Prostate gland (tissue), 2 donors: ENCODE data around the gene CUTA. TPM values are rescaled to one million over a fixed set of nuclear protein-coding genes. Genes with fewer than 3 reads are reported as not detected.

ENCODE experiments used
- DNase-seq: peaks from one replicate; pipeline ENCODE4 v3.0.0-alpha.2; 2019; ENCODE audit warnings: low spot score
- H3K27ac ChIP-seq, 2 donors: fragments of 200-600 bp; sonication (generic); 2 replicates each; pipeline ENCODE4 v1.5.1; 2017 to 2019
- H3K27me3 ChIP-seq: fragments of 200-600 bp; sonication (generic); replicated peaks from 2 replicates; pipeline ENCODE4 v1.5.1; 2019; ENCODE audit not compliant: insufficient read depth
- H3K36me3 ChIP-seq, 2 donors: fragments of 200-600 bp; sonication (generic); 1 replicate in 1 of 2; 2 replicates in 1 of 2; pipeline versions ENCODE4 v1.5.1 to v1.8.1; 2017 to 2019
- H3K4me1 ChIP-seq: fragments of 200-600 bp; sonication (generic); replicated peaks from 2 replicates; pipeline ENCODE4 v1.5.1; 2019
- H3K4me3 ChIP-seq, 2 donors: fragments of 200-600 bp; sonication (generic); 2 replicates each; pipeline ENCODE4 v1.5.1; 2017 to 2019
- H3K9me3 ChIP-seq: fragments of 200-600 bp; sonication (generic); 2 replicates; pipeline ENCODE4 v1.5.1; 2017
- CTCF ChIP-seq, 4 experiments: fragments of 200-600 bp in 2 of 4; fragments of 450-650 bp in 2 of 4; sonication (generic) in 2 of 4; IDR thresholded peaks; 1 replicate in 3 of 4; 2 replicates in 1 of 4; pipeline ENCODE4 v1.5.1; 2016 to 2019; ENCODE audit warnings: antibody characterized with exemption in 4 of 4, mild to moderate bottlenecking in 2 of 4, moderate library complexity in 2 of 4
- POLR2A ChIP-seq: fragments of 450-650 bp; IDR thresholded peaks from one replicate; pipeline ENCODE4 v1.6.1; 2016; ENCODE audit warnings: antibody characterized with exemption, mild to moderate bottlenecking
- POLR2AphosphoS5 ChIP-seq: sonication (generic); formaldehyde crosslinking; IDR thresholded peaks from one replicate; pipeline ENCODE4 v1.6.1; 2017; ENCODE audit warnings: antibody characterized with exemption
- WGBS: methylation state at CpG from one replicate; pipeline ENCODE4 v1.1.5; 2018; 5-methylcytosine and 5-hydroxymethylcytosine counted together
- intact Hi-C: fragments of 100-400 bp; cut with DNase I; formaldehyde crosslinking; loops from one replicate; pipeline ENCODE4 v1.14.2; 2022
- total RNA-seq, 2 donors: library from RNA; depleted of rRNA; stranded (reverse); fragments of >200 nt; gene quantifications; one replicate each; pipeline ENCODE4 v1.1.0, GENCODE V29; 2016

Gene CUTA
- total RNA-seq, 2 donors from 2014 or later: 189 to 260 TPM

- no peaks in the 10 kb centered on the region for H3K36me3 ChIP-seq
- intact Hi-C loops: loop anchor here (5.0 kb wide), 1 partner anchor 37 kb away; the partner anchor contains the start of gene KIFC1
- 48% methylated on average over 5 of the region's 5 CpGs for WGBS
- no peak for DNase-seq
- peak overlapping the region; percentile 75 to 95 for H3K27ac ChIP-seq
- no peaks in the 10 kb centered on the region for H3K9me3 ChIP-seq
- TF ChIP-seq POLR2A (no peak), CTCF (IDR thresholded peaks at IDR 0.05) (no peak), POLR2AphosphoS5 (no peak)
- H3K4me3 ChIP-seq: no peak overlapping the region
- no peaks in the 10 kb centered on the region for H3K27me3 ChIP-seq
- peaks cover 4% of the 10 kb centered on the region for H3K4me1 ChIP-seq
Measured at GRCh38 chr6:33428966-33429749, 11.3 kb upstream of the CUTA start.

- Histone ChIP-seq H3K27ac (peak overlapping the region; percentile 75 to 95), H3K36me3 (no peaks in the 10 kb centered on the region), H3K4me1 (peaks cover 4% of the 10 kb centered on the region), H3K9me3 (no peaks in the 10 kb centered on the region), H3K27me3 (no peaks in the 10 kb centered on the region), H3K4me3 (peak overlapping the region; percentile 44 to 52)
- no peak for DNase-seq
- 6% methylated on average over 24 of the region's 33 CpGs for WGBS
- TF ChIP-seq CTCF (IDR thresholded peaks at IDR 0.05) (peak in 2 of 4 experiments; percentile 32 to 40), POLR2A (no peak)
- intact Hi-C loops: loop anchor here (5.0 kb wide), 1 partner anchor 36 kb away; the partner anchor contains the start of gene KIFC1
Measured at GRCh38 chr6:33428224-33428965, 10.5 kb upstream of the CUTA start.

- H3K27me3 ChIP-seq: no peaks in the 10 kb centered on the region
- peak in 1 of 4 experiments; percentile 7 for TF ChIP-seq CTCF (IDR thresholded peaks at IDR 0.05)
- no peak for TF ChIP-seq POLR2AphosphoS5
- peak; percentile 25 for TF ChIP-seq POLR2A
- H3K27ac ChIP-seq: peak overlapping the region; percentile 94 to 95
- peaks cover 4% of the 10 kb centered on the region for H3K4me1 ChIP-seq
- WGBS: 0% methylated on average over 53 of the region's 79 CpGs
- peak; percentile 55 for DNase-seq
- intact Hi-C loops: loop anchor here (2.0 to 5.0 kb wide), 2 partner anchors 27 to 35 kb away; partner anchors contain the start of genes KIFC1 and ZBTB9
- no peaks in the 10 kb centered on the region for H3K9me3 ChIP-seq
- no peaks in the 10 kb centered on the region for H3K36me3 ChIP-seq
- peak overlapping the region; percentile 44 to 52 for H3K4me3 ChIP-seq
Measured at GRCh38 chr6:33427585-33428223, 9.8 kb upstream of the CUTA start.

GRCh38 chr6:33426590-33427511 lies 8.9 kb upstream of the CUTA start:
- WGBS: 5% methylated on average over 12 of the region's 12 CpGs
- TF ChIP-seq POLR2AphosphoS5 (no peak), CTCF (IDR thresholded peaks at IDR 0.05) (no peak), POLR2A (no peak)
- DNase-seq: no peak
- H3K4me1 ChIP-seq: peaks cover 4% of the 10 kb centered on the region
- no peaks in the 10 kb centered on the region for H3K36me3 ChIP-seq
- intact Hi-C loops: loop anchor here (2.0 to 5.0 kb wide), 2 partner anchors 28 to 35 kb away; partner anchors contain the start of genes KIFC1 and ZBTB9
- peak overlapping the region; percentile 44 to 53 for H3K4me3 ChIP-seq
- no peaks in the 10 kb centered on the region for H3K9me3 ChIP-seq
- H3K27ac ChIP-seq: peak overlapping the region; percentile 94 to 95
- H3K27me3 ChIP-seq: no peaks in the 10 kb centered on the region
